SH-SY5Y (cell line): ENCODE results near the gene KCNB1.

ENCODE experiments used
- GATA2 ChIP-seq: IDR thresholded peaks from 2 replicates; pipeline ENCODE4 v1.6.1; 2011; ENCODE audit warnings: mild to moderate bottlenecking, low read depth, low read length
- GATA3 ChIP-seq: IDR thresholded peaks from 2 replicates; pipeline ENCODE4 v1.6.1; 2011; ENCODE audit warnings: low read depth, mild to moderate bottlenecking, low read length, moderate library complexity

DNA sequence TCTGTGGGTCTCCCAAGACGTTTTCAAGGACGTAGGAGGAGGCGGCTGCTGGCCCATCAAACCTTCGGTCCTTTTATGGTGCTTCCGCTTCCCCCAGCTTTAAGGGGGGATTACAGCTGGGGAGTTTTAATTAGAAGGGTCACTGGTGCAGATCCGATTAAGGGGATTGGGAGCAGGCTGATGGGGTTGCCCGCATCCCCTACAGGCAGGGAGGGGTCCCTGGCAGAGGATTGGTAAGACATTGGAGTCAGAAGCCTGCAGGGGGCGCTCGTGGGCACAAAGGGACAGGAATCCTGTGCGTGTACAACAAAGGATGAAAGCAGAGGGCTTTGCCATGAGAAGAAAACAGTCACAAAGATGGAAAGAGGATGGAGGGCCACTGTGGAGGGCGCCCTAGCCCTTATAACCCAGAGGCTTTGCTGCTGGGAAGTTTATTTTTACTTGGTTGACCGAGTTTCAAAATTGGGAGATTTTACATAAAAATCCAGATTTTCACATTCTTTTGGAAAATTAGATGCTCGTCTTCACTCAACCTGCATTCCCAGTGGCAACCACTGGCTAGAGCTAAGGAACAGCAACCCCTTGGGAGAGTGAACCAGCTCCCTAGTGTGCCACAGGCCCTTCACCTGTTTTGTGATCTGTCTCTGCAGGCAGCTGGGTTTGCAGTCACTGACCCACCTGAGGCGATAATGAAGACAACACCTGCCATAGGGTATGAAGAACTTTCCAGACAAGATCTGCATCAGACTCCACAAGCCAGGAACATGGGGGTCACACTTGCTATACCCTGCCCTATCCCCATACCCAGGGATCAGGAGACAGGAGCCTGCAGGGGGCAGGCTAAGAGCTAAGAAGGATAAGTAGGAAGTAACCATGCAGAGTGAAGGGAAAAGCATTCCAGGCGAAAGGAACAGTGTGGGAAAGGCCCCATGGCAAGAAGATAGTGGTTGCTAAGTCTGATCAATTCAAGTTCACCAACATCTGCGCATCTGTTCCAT is 97.7 kb downstream of the KCNB1 start:
- TF ChIP-seq GATA3: no peak
- no peak for TF ChIP-seq GATA2
